HG03175 (cell line): ENCODE data around the gene CIITA.

Source experiments
- ATAC-seq: cut with Tn5 transposase; IDR thresholded peaks from one replicate; pipeline ENCODE4 v1.9.1; 2021; ENCODE audit warnings: mild to moderate bottlenecking, moderate library complexity; ENCODE audit not compliant: unreplicated experiment

The CIITA gene

DNA sequence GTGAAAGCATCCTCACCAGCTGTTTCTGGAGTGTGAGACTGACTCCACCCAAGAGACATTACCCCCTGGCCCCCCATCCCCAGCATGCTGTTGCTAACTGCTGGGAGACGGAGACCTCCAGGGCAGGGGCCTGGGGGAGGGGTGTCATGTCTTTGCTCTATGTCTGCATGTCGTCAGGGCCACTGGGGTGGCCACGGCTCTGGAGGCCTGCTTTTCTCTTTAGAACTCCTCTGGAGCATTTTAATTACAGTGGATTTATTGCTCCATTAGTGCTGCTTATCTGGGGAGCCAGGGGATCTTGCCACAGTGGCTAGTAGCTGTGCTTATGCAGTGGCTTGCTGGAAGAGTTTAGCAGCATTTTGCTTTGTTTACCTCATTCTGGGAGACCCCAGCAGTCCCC lies 99.6 kb downstream of the CIITA start:
- no peak for ATAC-seq

DNA sequence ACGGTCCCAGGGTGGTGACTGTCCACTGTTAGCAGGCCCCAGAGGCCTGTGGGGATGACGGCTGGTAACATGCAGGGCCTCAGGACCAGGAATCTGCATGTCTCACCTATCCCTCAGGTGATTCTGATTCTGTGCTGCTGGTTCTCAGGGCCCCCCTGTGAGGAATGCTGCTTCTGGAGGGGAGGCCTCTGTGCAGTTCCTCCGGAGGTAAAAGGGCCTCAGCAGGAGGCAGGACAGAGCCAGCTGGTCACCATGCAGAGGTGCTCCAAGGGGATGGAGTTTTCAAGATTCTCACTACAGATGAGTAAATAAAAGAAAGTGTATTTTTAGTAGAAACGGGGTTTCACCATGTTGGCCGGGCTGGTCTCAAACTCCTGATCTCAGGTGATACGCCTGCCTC lies 101.1 kb downstream of the CIITA start:
- no peak for ATAC-seq

DNA sequence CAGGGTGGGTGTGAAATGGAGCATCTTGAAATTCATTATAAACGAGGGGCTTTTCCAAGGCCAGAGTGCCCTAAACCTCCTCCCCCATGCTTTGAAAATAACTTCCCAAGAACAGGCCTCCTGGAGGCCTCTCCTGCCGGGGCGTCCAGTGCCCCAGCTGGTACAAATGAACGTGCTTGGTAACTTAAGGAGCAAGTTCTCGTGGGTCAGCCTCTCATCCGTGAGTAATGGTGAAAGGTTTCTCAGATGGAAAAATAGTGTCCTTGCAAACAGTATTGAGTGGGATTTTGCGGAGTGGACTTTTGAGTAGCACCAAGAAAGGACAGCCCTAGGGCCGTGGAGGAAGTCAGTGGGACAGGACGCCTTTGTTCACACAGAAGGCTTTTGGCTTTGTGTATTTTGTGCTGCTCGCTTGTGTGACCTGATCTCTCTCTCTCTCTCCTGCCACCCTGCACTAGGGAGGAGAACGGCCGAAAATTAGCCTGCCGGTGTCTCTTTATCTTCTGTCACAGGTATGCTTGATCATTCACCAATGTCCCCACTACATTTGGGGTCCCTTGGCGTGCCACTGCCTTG lies 102.0 kb downstream of the CIITA start:
- no peak for ATAC-seq

DNA sequence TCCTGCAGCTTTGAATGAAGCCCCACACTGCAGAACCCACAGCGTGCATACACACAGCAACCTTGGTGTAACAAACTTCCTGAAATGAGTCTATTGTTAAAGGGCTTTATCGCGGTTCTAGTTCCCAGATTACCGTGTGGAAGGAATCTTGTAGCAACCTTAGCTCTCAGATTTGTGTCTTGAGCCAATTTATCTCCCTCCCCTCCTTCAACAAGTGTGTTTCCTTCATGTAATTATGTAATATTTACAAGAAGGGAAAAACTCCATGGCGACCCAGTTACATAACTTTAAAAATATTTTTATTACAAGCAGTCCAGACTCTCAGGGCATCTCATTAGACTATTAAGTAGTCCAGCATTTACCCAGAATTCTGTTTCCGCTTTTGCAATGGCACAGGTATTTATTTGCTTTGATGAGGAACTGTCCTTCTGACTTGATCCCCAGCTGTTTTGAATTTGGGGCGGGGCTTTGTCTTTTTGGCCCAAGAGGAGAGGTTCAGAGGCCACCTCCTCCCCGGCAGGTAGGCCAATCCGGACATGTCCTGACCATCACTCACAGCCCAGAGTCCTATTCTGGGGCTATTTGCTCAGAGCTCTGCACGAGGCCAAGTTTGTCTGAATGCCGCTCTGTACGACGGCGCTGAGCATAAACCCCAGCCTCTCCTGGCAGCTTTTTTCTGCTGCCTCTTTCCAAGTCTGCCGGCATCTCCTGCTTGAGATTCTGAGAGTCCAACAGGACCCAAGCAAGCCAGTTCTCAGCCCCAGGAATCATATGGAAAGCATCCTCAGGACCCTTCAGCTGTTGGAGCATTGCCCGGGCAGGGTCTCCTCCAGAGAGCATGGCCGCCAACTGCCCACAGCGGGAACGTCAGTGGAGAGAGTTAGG lies 103.0 kb downstream of the CIITA start:
- ATAC-seq, result no peak

DNA sequence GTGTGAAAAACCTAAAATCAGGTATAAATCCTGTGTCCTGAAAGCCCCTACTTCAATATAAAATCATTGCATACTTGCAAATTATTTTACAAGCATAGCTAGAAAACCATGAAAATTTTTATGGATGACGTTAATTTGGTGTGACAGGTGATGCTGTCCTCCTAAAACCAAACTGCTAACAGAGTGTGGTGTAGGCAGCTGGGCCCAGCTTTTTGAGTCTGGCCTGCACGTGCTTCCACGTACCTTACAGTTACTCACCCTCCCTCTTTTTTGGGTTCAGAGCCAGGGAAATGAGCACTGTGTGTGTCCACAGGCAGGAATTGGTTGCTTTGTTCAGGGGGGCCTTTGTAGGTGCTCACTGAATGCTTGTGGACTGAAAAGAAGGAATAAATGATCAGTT lies 103.8 kb downstream of the CIITA start:
- no peak for ATAC-seq

DNA sequence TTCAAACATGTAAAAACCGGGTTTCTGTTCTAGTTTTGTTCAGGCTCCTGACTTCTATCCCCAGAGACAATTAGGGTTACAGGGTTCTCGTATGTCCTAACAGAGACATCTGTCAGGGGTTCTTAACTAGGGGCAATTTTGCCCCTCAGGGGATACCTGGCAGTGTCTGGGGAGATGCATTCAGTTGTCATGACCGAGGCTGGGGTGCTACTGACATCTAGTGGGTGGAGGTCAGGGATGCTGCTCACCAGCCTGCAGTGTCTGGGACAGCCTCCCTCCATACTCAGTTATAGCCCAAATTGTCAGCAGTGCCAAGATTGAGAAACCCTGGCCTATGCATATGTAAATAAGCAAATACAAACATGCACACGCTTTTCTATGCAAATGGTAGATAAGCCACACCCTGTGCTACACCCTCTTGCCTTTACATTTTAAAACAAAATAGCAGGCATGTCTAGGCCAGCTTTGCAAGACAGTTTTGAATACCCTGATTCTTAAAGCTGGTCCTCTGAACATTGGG lies 104.8 kb downstream of the CIITA start:
- ATAC-seq, result peak; percentile 81

DNA sequence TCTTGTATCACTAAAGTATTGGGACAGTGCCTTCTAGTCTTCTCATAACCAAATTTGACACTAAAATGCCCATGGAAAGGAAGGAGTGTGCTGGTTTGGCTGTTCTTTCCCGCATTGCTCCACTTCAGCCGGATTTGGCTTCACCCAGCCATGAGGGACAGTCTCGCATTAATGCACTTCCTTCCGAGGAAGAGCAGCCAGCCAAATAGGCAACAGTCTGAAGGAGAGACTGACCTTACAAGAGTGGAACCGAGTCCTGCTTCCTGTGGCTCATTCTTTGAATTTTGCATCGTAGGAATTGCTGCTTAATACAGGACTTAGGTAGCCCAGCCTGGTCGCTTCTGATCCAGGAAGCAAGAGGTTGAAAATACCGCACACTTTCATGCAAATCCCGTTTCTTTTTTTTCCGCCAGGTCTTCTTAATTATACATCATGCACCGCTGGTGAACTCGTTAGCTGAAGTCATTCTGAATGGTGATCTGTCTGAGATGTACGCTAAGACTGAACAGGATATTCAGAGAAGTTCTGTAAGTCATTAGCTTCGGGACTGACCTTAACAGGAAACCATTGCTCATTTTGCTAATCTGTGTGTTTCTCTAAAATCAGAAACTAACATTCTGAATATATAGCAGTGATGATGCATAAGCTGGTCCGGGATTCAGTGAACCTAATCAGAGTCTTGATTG lies 105.6 kb downstream of the CIITA start:
- ATAC-seq, result peak; percentile 67

DNA sequence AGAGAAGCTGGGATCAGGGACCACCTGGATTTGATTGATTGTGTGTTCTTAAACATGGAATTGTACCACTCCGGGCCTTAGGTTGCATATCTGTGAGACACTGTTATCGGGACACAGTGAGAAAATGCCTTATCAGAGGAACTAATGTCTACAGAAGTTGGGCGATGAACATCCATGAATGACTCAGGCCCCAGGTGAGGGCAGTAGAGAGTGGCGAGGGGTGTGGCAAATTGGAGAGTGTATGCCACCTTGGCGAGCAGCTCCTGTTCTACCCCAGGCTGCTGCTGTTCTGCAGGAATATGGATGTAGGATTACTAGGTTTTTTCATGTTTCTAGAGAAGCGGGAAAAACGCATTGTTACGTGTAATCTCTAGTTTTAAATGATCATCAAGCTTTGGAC lies 106.2 kb downstream of the CIITA start:
- ATAC-seq, result peak; percentile 22

DNA sequence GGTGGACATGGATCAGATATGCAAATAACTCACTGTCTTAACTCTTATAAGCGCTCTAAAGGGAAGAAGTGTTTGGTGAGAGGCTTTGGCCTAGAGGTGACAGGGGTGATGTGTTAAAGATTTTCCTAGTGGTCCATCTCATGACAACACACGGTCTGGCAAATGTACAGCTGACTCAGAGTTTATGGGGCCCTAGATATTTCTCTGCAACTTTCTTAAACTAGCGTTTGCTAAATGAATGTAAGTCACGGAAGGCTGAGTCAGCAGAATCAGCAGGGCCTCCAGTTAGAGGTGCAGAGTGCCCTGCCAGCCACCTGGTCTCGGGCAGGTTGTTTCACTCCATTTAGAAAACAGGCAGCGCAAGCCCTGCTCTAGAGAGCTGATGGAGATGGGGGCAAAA lies 107.5 kb downstream of the CIITA start:
- no peak for ATAC-seq
